ENCODE data around the gene PLCH1.

DNA sequence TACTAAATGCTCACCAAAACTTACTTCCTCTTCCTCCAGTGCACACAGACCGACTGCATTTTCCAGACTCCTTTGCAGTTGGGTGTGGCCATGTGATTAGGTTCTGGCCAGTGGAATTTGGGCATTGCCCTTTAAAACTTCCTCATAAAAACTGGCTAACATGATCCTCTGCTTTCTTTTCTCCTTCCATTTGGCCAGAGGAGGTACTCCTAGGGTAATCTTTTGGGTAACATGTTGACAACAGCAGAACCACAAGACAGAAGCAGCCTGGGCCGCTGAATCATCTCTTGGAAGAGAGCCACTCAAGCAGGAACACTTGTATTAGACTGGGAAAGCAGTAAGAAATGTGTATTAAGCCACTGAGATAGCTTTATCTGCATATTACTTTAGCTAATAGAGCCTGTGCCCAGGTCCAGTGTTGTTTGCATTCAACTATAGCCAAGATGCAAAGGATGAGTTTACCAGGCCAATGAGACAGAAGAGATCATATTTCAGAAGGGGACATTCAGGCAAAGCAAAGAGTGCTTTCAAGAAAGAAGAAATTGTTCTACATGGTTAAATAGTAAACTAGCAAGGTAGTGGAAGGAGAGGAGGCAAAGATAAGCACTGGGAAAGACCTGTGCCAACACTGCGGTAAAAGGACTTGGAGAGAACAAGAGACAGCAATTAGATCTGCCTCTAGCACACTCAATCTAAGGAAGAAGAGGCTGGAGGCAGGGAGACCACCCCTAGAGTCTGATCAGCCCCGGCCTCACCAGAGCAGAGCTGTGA lies 79.8 kb downstream of the PLCH1 start:
- no peak for TF ChIP-seq CTCF (IDR thresholded peaks at IDR 0.05)
- no peak for TF ChIP-seq POLR2A (IDR thresholded peaks at IDR 0.05)
